HEK293 (cell line): ENCODE data around the gene METRNL.

Experiments used
- ATF2 ChIP-seq: fragments of 450-650 bp; formaldehyde crosslinking; IDR thresholded peaks from 2 replicates; pipeline ENCODE4 v1.5.1; 2016; ENCODE audit warnings: missing biosample characterization, missing genetic modification characterization, low read depth
- CTCF ChIP-seq: fragments of 450-650 bp; formaldehyde crosslinking; IDR thresholded peaks from 2 replicates; pipeline ENCODE4 v1.5.1; 2016; ENCODE audit warnings: missing biosample characterization, missing genetic modification characterization
- GLI2 ChIP-seq: fragments of 450-650 bp; formaldehyde crosslinking; IDR thresholded peaks from 2 replicates; pipeline ENCODE4; 2017; ENCODE audit warnings: missing biosample characterization, missing genetic modification characterization, low read depth, borderline replicate concordance
- HOXA7 ChIP-seq: sonication (generic); formaldehyde crosslinking; IDR thresholded peaks from 2 replicates; pipeline ENCODE4 v1.8.1; 2022; ENCODE audit warnings: missing genetic modification reagents, borderline replicate concordance
- ZNF132 ChIP-seq: fragments of 450-650 bp; formaldehyde crosslinking; IDR thresholded peaks from 2 replicates; pipeline ENCODE4 v1.5.1; 2017; ENCODE audit warnings: missing biosample characterization, missing genetic modification characterization, borderline replicate concordance
- ZNF292 ChIP-seq: fragments of 450-650 bp; formaldehyde crosslinking; IDR thresholded peaks from 2 replicates; pipeline ENCODE4 v1.5.1; 2016; ENCODE audit warnings: low read depth, missing biosample characterization, missing genetic modification characterization, borderline replicate concordance
- ZNF398 ChIP-seq: fragments of 450-650 bp; formaldehyde crosslinking; IDR thresholded peaks from 2 replicates; pipeline ENCODE4 v1.5.1; 2017; ENCODE audit warnings: missing biosample characterization, missing genetic modification characterization
- ZNF670 ChIP-seq: fragments of 450-650 bp; formaldehyde crosslinking; IDR thresholded peaks from 2 replicates; pipeline ENCODE4 v1.5.1; 2016; ENCODE audit warnings: missing biosample characterization, missing genetic modification characterization, low read depth

GRCh38 chr17:83074486-83075223 is 4.8 kb upstream of the METRNL start:
- no peak for TF ChIP-seq ATF2 (tag by site-specific recombination)
- TF ChIP-seq CTCF (tag by site-specific recombination): no peak
- no peak for TF ChIP-seq ZNF670 (tag by site-specific recombination)
- no peak for TF ChIP-seq HOXA7
- TF ChIP-seq GLI2 (tag by site-specific recombination): no peak
- TF ChIP-seq ZNF292: no peak
- no peak for TF ChIP-seq ZNF398 (tag by site-specific recombination)
- no peak for TF ChIP-seq ZNF132 (tag by site-specific recombination)
